ENCODE data around the gene SLC7A5. TPM values are rescaled to one million over a fixed set of nuclear protein-coding genes. Genes with fewer than 3 reads are reported as not detected.

Gene SLC7A5
- total and polyA plus RNA-seq, 12 donors: 1.2 to 15.3 (median 4.1) TPM

DNA sequence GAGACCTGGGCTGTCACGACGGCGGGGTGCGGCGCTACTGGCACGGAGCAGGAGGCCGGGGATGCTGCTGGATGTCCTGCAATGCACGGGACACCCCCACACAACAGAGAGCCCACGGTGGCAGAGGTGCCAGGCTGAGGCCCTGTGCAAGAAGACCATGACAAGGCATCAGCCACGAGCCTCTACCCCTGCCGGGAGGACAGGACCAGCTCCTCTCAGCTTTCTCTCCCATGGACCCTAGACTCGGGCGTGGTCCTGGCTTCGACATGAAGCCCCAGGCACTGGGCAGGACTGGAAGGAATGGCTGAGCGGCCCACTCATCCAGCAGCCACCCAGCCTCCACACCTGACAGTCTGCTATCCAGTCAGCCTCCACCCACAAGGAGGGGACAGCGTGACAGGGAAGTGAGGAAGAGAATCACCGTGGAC, 25.6 kb downstream of the SLC7A5 start:
- peak overlapping the region in 1 of 10 donors; percentile 47 for H3K27ac ChIP-seq
- H3K36me3 ChIP-seq: peaks cover 0 to 44% (median 0%) of the 10 kb centered on the region in 9 donors
- no peaks in the 10 kb centered on the region for H3K9me3 ChIP-seq
- H3K27me3 ChIP-seq: no peaks in the 10 kb centered on the region
- TF ChIP-seq, protein P1, sequence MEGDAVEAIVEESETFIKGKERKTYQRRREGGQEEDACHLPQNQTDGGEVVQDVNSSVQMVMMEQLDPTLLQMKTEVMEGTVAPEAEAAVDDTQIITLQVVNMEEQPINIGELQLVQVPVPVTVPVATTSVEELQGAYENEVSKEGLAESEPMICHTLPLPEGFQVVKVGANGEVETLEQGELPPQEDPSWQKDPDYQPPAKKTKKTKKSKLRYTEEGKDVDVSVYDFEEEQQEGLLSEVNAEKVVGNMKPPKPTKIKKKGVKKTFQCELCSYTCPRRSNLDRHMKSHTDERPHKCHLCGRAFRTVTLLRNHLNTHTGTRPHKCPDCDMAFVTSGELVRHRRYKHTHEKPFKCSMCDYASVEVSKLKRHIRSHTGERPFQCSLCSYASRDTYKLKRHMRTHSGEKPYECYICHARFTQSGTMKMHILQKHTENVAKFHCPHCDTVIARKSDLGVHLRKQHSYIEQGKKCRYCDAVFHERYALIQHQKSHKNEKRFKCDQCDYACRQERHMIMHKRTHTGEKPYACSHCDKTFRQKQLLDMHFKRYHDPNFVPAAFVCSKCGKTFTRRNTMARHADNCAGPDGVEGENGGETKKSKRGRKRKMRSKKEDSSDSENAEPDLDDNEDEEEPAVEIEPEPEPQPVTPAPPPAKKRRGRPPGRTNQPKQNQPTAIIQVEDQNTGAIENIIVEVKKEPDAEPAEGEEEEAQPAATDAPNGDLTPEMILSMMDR (IDR thresholded peaks at IDR 0.05): no peak
- WGBS, 2 donors: 84 to 91% methylated on average over 17 of the region's 17 CpGs
- DNase-seq (no peak), ATAC-seq (no peak)
- intact Hi-C loops (cut with DNase I): no loop called here
- no peak overlapping the region for H3K4me3 ChIP-seq
- peaks cover 0 to 15% (median 6%) of the 10 kb centered on the region in 9 donors for H3K4me1 ChIP-seq

DNA sequence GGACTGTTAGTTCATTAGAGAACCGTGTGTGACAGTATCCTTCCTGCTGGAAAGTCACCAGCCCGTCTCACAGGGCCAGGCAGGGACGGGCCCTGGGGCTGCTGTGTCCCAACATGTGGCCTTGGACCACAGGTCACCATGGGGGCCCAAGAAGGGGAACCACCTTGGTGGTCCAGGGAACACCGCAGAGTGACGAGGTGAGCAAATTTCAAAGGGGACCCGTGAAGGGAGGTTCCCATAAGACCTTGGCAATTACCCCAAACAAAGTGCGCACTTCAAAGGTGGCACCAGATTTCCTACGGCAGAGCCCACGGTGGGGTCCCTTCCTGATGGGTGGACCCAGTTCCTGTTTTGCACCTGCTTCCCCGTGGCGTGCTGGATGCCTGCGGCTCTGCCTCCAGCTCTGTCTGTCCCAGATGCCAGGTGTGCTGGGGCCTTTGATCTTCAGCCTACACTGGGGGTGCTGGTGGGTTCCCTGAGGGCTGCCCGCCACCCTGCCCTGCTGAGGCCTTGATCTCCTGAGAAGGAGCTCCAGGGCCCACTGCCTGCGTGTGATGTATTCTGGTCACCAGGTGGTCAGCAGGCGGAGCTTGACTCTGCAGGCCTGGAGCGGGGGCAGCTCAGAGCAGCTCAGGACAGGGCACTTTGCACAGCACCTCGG, 27.0 kb downstream of the SLC7A5 start:
- DNase-seq: no peak
- Histone ChIP-seq H3K4me3 (no peak overlapping the region), H3K36me3 (peaks cover 0 to 51% (median 0%) of the 10 kb centered on the region in 9 donors), H3K27ac (no peak overlapping the region), H3K4me1 (peaks cover 0 to 15% (median 9%) of the 10 kb centered on the region in 9 donors), H3K27me3 (no peaks in the 10 kb centered on the region), H3K9me3 (no peaks in the 10 kb centered on the region)
- 80 to 86% methylated on average over 17 of the region's 17 CpGs for WGBS, 2 donors
- TF ChIP-seq, protein P1 (IDR thresholded peaks at IDR 0.05): no peak
- intact Hi-C loops (cut with DNase I): no loop called here
- ATAC-seq: no peak

DNA sequence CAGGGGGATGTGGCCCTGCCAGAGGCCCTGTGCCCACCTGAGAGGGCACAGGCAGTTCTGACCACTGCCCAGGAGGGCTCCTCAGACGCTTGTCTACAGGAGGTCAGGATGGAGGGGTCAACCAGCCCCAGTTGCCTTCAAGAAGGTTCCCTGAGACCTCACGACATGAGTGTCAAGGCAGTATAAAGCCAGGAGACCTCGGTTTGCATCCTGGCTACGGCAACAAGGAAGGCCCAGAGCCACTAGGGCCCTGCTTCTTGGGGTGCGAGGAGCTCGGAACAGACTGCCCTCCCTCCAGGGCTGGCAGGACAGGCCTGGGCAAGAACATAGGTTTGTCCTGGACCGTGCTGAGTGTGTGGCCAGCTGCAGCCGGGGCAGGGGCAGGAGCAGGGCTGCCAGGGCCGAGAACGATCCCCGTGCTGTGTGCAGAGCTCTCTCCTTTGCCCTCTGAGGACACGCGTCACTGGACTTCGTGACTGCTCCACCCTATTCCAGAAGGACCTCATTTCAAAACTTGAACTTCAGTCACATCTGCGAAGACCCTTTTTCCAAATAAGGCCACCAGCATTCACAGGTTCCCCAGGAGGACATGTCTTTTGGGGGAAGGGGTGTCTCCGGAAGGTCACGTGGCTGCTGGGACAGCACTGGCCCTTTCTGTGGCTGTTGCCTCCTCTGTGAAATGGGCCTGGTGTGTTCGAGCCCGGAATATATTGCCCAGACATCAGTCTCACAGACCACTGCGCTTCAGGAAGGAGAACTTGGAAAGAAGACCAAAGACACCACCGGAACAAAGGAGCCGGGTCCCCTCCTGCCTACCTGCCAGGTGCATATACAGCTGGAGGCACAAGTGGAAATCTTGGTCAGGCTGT, 27.7 kb downstream of the SLC7A5 start:
- H3K4me1 ChIP-seq: peaks cover 0 to 14% (median 8%) of the 10 kb centered on the region in 9 donors
- DNase-seq: no peak
- no peak for ATAC-seq
- peaks cover 0 to 57% (median 0%) of the 10 kb centered on the region in 9 donors for H3K36me3 ChIP-seq
- TF ChIP-seq, protein P1 (IDR thresholded peaks at IDR 0.05): no peak
- no peaks in the 10 kb centered on the region for H3K9me3 ChIP-seq
- no peak overlapping the region for H3K27ac ChIP-seq
- 93 to 94% methylated on average over 22 of the region's 22 CpGs for WGBS, 2 donors
- no peak overlapping the region for H3K4me3 ChIP-seq
- intact Hi-C loops (cut with DNase I): no loop called here
- H3K27me3 ChIP-seq: no peaks in the 10 kb centered on the region

DNA sequence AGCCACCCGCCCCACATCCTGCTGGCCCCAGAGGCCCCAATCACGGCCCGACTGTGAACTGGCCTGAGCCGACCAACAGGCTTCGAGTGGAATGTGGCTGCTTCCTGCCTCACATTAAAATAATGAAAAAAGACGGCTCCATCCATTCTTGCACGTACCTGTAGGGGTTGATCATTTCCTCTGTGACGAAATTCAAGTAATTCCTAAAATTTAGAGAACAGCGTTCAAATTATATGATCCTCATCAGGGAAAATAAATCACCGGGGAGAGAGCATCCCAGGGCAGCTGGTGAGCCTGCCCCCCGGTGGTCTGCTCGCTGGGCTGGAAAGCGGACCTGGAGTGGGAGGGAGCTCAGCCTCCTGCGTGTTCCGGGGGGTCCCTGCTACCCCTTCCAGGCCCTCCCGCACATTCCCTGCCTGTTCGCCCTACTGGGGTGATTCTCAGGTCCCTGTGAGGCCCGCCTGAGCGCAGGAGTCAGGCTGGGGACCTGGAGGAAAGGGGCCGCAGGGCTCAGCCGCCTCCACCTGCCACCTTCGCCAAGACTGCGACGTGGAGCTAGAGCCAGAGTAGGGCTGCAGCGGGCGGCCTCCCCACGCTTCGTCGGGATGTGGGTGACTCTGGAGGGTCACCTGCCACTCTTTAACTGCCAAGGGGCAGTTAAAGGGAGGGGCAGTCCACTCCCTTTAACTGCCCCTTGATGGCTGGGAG, 28.9 kb downstream of the SLC7A5 start:
- H3K4me1 ChIP-seq: peaks cover 0 to 13% (median 0%) of the 10 kb centered on the region in 9 donors
- ATAC-seq: no peak
- TF ChIP-seq, protein P1 (IDR thresholded peaks at IDR 0.05): no peak
- H3K36me3 ChIP-seq: peaks cover 0 to 67% (median 0%) of the 10 kb centered on the region in 9 donors
- WGBS, 2 donors: 83 to 85% methylated on average over 29 of the region's 29 CpGs
- intact Hi-C loops (cut with DNase I): no loop called here
- DNase-seq: no peak
- H3K27ac ChIP-seq: no peak overlapping the region
- no peaks in the 10 kb centered on the region for H3K9me3 ChIP-seq
- no peak overlapping the region for H3K4me3 ChIP-seq
- no peaks in the 10 kb centered on the region for H3K27me3 ChIP-seq
